22Rv1 (cell line): ENCODE results near the gene TLR5.

ENCODE experiments used
- H3K27ac ChIP-seq: fragments of 450-650 bp; 2 replicates; pipeline ENCODE4 v1.5.1; 2017
- CTCF ChIP-seq: fragments of 450-650 bp; IDR thresholded peaks from 2 replicates; pipeline ENCODE4 v1.5.1; 2017; ENCODE audit warnings: mild to moderate bottlenecking
- ZFX ChIP-seq: fragments of 450-650 bp; IDR thresholded peaks from 2 replicates; pipeline ENCODE4 v1.6.1; 2017; ENCODE audit warnings: antibody characterized with exemption, borderline replicate concordance

TLR5 gene

GRCh38 chr1:223109581-223110026, 33.4 kb downstream of the TLR5 start:
- TF ChIP-seq CTCF (no peak), ZFX (no peak)
- no peak overlapping the region for H3K27ac ChIP-seq

GRCh38 chr1:223106856-223107255, 36.2 kb downstream of the TLR5 start:
- TF ChIP-seq ZFX (no peak), CTCF (no peak)
- no peak overlapping the region for H3K27ac ChIP-seq

- no peak overlapping the region for H3K27ac ChIP-seq
- TF ChIP-seq ZFX (no peak), CTCF (no peak)
These were observed 37.5 kb downstream of the TLR5 start for GRCh38 chr1:223105568-223105967.

GRCh38 chr1:223102797-223103533, 40.1 kb downstream of the TLR5 start:
- H3K27ac ChIP-seq = no peak overlapping the region
- TF ChIP-seq CTCF = no peak
- no peak for TF ChIP-seq ZFX

- TF ChIP-seq CTCF = no peak
- no peak for TF ChIP-seq ZFX
- no peak overlapping the region for H3K27ac ChIP-seq
These were observed 45.3 kb downstream of the TLR5 start for GRCh38 chr1:223097713-223098112.

- H3K27ac ChIP-seq = no peak overlapping the region
- TF ChIP-seq CTCF (no peak), ZFX (no peak)
These were observed 47.2 kb downstream of the TLR5 start for GRCh38 chr1:223095870-223096269.

GRCh38 chr1:223091896-223092295, 51.2 kb downstream of the TLR5 start:
- no peak overlapping the region for H3K27ac ChIP-seq
- TF ChIP-seq CTCF (no peak), ZFX (no peak)
